ENCODE results near the gene SUGP2.

SUGP2 gene

DNA sequence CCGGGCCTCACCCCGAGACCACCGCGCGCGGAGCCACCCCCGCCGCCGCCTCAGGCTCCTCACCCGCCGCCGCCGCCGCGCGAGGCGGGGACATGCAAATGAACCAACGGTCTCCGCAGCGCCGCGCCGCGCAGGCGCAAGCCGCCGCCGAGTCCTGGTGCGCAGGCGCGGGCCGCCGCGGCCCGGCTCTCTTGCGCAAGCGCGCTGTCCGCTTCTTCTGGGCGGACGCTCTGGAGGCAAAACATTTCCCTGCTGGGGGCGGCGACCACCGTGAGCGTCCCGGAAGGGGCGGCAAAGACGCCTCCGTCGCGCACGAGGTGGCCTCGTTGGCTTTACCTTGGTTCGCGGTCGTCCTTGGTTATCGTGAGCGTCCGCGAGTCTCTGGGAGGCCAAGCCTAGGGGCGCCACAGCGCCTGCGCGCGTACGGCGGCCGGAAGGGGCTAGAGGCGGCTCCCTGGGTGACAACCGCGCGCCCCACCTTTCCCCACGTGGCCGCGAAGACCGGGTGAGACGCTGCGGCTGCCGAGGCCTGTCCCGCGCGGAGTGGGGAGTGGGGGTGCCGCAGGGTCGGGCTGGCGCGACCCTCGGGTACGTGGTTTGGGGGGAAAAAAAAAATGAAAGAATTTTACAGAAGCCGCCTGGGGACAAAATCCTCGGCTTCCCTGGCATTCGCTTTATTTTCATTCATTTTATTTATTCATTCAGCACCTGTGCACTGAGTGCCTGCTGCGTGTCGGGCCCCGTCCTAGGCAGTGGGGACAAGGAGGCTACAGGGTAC is at the start of gene SUGP2, which contains the start of gene ARMC6:
Gene SUGP2 (minus strand): TSS at position 92 of the 778 bp plus-strand sequence. CDS start 2,446 bp downstream, outside the sequence.
Gene ARMC6 (plus strand): TSS at position 178 of the 778 bp plus-strand sequence. CDS start 607 bp downstream, outside the sequence.
- no peak for FAIRE-seq

DNA sequence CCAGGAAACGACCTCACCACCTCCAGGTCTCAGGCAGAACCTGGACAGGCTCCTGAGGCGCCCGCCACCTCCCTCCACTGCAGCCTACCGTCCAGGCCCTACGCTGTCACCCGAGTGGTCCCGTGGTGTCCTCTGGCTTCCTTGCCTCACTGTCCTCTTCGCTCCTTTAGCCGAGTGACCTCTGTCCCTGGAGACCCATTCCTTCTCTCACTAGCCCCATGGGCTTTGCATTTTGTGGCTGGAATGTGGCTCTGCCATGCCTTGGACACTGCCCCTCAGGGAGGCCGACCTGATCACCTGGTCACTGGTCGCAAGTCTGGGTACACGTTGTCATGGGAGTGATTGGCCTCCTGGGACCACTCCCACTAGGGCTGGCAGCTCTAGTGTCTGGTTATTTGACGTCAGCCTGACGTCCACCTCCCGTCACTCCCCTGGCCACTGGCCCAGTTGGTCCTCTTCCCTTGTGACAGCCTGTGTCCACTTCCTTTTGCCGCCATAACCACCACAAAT is 48.4 kb upstream of the SUGP2 start:
- no peak for FAIRE-seq

DNA sequence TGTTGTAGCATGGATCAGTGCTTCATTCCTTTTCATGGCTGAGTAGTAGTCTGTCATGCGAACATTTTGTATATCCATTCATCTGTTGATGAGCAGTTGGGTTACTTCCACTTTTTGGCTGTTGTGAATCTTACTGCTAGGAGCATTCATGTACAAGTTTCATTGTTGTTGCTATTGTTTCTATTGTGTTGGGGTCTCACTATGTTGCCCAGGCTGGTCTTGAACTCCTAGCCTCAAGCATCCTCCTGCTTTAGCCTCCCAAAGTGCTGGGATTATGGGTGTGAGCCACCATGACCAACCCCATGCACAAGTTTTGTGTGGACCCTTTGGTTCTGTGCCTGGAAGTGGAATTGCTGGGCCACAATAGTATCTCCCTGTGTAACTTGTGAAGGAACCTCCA is 46.3 kb upstream of the SUGP2 start:
- FAIRE-seq: no peak

DNA sequence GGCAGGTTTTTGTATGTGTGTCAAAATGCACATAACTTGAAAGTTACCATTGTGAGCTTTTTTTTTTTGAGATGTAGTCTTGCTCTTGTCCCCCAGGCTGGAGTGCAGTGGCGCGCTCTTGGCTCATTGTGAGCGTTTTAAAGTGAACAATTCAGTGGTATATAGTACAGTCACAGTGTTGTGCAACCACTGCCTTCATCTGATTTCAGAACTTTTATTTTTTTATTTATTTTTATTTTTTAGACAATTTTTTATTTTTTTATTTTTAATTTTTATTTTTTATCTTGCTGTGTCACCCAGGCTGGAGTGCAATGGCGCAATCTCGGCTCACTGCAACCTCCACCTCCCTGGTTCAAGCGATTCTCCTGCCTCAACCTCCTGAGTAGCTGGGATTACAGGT is 45.5 kb upstream of the SUGP2 start:
- no peak for FAIRE-seq

DNA sequence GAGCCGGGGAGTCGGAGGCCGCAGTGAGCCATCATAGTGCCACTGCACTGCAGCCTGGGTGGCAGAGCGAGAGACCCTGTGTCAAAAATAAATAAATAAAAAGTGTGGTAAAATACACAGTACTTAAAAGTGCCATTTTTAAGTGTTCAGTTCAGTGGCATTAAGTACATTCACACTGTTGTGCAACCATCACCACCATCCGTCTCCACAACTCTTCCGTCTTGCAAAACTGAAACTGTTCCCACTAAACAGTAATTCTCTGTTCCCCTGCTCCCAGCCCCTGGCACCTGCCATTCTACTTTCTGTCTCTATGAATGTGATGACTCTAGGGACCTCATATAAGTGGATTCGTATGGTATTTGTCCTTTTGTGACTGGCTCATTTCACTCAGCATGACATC is 43.8 kb upstream of the SUGP2 start:
- no peak for FAIRE-seq

DNA sequence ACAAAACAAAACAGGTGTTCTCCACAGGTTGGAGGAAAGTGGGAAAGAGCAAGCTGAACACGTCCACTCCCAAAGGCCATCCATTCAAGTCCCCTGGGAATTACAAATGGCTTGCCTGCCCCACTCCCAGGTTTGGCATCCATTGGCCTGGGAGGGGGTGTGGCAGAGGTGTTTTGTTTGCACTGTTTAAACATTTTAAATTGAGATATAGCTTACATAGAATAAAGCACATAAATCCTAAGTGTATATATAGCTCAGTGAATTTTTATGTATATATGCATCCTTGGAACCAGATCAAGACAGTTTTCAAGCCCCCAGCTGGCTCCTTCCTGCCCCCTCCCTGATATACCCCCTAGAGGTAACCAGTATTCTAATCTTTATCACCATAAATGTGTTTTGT is 43.2 kb upstream of the SUGP2 start:
- no peak for FAIRE-seq

DNA sequence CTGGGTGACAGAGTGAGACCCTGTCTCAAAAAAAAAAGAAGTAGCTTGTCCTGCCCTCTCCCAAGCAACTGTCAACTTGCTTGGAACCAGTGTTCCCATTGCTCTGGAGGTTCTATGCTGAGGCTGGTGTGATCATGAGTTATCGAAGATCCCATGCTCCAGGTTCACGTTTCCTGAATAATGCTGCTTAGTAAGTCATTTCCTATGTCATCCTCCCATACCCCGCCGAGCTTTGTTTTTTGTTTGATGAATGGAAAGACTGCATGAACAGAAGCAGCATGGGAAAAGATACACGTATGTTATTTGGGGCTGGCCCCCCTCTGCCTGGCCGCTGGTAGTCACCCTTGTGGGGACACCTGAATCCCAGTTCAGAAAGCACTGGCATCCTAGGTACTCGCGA is 41.8 kb upstream of the SUGP2 start:
- no peak for FAIRE-seq

DNA sequence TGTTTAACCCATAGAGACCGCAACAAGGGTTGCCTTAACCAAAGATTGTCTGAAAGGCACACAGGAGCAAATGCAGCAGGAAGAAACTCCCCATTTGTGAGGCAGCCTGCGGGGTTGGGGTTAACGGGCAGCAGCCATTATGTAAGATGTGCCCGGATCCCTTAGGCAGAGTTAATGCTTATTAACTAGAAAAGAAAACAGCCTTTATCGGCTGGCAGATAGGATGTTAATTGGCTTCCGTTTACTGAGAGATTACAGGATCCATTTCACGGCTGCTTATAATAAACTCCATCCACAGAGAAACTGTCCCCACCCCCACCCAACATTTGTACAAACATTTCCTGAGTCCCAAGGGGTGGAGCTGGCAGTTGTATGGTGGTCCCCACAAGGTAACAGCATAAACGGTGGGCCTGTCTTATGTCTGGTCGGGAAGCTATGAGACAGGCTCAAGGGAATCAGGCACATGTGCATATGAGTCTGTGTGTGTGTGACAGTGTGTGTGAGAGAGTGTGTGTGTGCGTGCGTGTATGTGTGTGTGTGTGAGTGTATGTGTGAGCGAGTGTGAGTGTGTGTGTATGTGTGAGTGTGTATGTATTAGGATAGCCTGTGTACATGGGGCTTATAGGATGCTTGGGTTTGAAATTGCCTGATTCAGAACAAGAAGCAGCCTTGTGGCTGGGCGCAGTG is 41.0 kb upstream of the SUGP2 start:
- FAIRE-seq: no peak

DNA sequence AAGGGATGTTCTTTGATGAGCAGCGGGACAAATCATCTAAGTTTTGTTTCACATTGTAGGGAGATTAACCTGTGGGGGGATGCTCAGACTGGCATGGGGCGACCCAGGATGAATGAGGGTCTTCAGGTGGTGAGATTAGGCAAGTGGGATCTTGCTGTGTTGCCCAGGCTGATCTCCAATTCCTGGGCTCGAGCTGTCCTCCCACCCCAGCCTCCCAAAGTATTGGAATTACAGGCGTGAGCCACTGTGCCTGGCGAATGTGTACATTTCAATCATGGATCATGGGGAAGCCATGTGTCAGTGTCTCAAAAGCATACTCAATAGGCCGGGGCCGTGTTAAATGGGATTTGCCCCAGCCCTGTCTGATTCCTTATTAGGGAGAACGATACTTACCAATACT is 38.6 kb upstream of the SUGP2 start:
- FAIRE-seq: no peak

DNA sequence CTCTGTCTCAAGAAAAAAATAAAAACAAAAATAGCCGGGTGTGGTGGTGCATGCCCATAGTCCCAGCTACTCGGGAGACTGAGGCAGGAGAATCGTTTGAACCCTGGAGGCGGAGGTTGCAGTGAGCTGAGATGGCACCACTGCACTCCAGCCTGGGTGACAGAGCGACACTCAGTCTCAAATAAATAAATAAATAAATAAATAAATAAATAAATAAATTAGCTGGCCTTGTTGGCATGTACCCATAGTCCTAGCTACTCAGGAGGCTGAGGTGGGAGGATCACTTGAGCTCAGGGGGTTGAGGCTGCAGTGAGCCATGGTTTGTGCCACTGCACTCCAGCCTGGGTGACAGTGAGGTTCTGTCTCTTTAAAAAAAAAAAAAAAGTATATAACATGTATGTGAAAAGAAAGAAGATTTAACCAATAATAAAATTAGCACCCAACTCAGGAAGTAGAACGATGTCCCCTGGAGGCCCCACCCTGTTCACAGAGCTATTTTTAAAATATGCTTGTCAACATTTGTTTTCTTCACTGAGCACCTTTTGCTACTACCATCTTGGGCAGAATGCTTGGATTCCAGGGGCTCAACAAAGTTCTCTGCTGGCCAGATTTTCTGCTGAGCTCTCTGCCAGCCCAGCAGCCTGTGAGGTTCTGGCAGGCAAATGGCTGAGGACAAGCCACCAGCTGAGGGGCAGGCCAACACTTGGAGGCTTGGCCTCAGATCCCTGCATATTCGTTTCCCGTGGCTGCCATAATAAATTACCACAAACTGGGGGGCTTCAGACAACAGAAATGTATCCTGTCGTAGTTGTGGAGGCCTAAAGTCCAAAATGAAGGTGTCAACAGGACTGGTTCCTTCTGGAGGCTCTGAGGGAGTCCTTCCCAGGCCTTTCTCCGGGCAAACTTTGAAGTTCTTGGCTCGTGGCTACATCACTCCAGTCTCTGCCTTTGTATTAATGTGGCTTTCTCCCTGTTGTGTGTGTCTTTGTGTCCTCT is 35.6 kb upstream of the SUGP2 start:
- no peak for FAIRE-seq

DNA sequence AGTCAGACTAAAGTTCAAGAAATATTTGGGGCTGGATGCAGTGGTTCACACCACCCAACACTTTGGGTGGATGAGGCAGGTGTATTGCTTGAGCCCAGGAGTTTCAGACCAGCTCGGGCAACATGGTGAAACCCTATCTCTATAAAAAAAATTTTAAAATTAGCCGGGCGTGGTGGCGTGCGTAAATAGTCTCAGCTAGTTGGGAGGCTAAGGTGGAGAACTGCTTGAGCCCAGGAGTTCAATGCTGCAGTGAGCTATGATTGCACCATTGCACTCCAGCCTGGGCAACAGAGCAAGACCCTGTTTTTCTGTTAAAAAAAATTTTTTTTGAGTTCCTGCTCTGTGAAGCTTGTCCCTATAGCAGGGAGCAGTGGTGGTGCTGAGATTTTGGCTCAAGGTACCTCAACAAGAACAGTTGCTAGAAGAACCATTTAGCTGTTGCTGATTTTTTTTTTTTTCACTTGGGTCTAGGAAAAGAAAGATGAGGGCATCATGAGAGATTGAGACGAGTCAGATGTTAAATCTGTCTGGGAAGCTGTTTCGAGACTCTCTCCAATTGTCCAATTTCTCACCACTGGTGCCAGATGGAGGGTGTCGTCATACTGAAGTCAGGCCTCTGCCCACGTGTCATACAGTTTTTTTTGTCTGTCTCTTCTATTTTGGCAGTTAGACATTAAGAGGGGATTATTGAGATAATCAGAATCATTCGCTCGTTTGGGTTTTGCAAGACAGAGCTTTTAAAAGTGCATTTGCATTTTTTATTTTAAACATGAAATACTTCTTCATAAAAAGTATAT is 34.2 kb upstream of the SUGP2 start:
- FAIRE-seq: no peak

DNA sequence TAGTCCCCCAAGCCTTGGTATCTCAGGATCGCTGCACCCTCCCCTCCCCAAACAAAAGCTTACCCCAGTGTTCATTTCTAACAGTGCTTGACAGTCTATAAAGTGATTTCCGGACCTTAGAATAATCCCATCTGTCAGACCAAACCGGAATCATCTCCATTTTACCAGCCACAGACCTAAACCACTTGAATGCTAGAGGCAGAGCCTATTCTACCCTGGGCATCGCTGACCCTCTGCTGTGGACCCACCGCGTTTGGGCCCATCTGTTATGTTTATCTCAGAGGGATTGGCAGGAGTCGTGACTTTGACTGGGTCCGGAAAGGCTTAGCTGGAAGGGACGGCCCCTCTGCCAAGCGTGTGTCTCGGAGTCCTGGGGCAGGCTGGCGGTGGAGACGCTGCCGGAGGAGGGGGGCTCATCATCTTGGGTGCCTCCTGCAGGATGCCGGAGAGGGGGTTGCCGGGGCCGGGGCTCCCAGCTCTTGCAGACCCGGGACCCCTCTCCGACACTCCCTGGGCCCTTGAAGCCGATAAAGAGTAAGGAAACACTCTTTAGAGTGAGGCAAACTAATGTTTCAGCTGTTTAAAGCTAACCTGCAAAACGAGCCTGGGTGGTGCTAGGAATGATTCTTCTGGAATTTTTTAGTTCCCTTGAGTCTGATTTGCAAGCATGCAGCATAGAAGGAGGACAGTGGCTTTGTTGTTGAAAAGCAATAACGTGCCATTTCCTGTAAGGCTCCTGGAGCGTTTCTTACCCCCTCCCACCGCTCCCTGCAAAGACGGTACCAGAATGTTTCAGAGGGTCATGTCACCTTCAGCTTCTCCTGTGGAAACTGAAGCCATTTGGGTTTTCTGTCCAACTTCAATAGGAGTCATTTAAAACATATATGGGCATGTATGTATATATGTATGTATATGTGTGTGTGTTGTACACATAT is 31.8 kb upstream of the SUGP2 start:
- no peak for FAIRE-seq

DNA sequence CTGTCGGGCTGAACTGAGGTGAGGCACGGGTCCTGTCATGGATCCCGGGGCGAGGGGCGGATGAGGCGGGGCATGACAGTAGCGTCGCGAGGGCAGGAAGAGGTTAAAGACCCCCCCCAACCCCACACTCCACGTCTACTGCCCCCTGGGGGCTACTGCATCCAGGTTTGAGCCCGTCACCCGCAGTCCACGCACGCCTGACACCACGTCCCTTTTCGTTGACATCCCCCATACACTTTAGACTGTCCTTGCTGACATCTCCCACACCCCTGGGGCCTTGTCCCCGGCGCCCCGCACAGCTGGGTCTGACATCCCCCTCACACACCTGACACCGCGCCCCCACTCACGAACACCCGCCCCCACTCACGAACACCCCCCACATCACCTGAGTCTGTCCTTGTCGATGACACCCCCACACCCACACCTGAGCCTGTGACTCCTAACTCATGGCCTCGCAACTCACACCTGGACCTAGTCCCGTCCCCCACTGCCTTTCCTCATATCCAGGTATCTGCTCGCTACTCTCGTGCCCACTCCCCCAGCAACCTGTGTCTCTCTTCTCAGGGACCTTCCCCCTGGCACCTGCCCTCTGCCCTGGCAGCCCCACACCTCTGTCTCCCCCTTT is 30.9 kb upstream of the SUGP2 start:
- no peak for FAIRE-seq

DNA sequence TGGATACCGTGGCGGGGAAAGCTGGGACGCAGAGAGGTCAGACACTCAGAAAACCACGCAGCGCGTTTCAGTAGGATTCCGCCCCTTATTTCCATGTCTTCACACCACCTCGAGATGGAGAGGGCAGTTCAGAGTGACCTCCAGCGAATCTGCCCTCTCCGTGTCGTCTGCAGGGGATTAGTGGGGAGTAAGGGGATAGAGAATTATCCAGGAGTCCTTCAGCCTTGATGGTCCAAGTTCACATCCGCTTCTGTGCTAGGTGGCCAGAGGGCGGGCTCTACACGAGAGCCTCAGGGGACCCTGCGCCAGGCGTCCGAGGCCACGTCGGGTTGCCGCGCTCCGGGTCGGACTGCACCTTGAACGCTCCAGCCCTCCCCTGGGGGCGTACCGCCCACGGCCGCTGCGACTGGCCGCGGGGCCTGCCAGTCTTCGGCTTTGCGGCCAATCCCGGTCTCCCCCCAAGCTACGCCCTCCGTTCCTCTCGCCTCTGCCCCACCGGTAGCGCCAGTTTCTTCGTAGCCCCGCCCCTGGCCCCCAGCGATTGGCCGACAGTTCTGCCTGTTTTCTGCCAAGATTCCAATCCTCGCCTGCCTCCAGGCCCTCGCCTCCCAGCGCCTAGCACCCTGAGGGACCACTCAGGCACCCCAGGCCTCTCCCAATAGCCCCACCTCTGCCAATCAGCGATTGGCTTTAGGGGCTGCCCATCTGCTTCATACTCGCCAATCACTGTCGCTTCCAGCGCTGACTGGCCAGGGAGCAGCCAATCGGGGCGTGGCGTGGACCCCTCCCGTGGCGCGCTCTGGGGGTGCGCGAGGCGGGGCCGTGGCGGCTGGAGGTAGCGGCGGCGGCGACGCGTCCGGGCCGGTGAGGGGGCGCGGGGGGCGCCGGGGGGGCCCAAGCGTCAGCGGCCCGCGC is 30.1 kb upstream of the SUGP2 start, which contains the start of gene SLC25A42:
Gene SLC25A42 (plus strand): TSS at position 812 of the 915 bp plus-strand sequence. CDS start 32,131 bp downstream, outside the sequence.
- FAIRE-seq: peak; percentile 98

DNA sequence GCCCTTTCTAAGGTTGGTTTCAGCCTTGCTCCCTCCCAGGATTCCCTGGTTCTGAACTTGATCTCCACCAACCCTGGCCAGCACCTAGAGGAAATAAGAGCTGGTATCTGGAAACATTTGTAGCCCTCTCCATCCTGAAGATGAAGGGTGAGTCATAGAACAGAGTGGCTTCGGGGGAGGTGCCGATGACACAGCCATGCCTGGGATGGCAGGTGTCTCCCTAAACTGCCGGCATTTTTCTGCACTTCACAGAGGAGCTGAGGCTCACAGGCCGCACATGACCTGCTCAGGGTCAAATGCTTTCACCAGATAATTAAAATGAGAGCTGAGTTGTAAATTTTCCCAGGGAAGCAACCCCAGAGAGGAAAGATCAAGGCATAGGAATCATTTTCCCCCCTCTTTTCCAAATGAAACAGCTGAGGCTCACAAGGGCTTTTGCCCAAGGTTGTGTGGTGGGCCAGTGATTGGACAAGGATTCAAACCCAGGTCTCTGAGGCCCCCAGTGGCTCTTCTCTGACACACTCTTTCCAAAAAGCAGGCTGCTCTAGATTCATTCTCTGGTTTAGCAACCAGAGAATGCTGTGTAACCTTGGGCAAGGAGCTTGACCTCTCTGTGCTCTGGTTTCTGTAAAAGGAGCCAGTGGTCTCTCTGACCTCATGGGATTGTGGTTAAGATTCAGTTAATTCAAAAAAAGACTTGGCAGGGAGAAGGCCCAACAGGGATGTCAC is 29.3 kb upstream of the SUGP2 start:
- no peak for FAIRE-seq

DNA sequence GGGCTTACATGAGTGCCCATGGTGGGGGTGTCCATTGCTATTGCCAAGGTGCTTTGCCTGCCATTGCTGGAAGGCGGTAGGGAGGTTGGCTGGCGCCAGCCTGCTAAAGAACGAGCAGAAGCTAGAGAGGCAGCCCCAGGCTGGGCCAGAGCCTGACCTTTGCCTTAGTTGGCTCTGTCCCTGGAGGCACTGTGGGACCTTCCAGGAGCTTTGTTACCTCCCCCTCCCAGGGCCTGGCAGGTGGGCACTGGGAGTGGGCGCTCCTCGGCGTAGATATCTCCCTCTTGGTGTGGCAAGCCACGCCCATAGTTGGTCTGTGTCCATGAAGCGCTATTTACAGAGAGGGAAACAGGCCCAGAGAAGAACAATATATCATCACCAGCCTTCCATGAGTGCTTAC is 28.2 kb upstream of the SUGP2 start:
- FAIRE-seq: no peak

DNA sequence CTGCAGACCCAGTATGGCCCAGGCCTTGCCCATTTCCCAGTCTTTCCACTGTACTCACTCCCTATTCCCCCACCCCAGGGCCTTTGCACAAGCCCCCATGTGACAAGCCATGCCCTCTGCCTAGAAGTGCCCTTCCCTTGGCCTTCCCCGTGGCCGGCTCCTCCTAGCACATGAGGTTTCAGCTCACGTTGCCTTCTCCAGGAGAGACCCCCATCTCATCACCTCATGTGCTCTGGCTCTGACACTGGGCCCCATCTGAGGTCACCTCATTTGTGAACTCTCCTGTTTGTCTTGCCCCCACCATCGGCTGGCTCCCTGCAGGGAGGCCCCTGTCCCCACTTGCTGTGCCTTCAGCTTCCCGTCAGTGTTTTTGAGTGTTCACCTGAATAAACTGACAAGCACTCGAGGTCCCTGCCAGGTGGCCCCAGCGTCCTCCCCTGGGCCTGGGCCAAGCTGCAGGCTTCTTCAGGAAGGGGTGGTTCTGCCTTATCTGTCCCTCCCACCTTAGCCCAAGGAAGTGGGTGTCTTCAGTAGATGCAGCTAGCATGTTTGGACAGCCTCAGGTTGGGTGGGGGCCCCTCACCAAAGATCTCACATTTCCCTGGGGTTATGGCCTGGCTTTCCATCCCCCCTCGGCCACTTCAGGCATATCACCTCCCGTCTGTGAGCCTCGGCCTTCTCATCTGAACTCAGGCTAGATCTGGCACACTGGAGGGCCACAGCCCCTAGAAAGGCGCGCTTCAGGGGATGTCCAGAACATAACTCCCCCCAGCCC is 26.7 kb upstream of the SUGP2 start:
- FAIRE-seq: no peak

Data from G401.6 (cell line).